Thyroid gland (tissue), 4 donors: Measurements from ENCODE around the gene TXNL1.

Experiments
- CTCF ChIP-seq, 6 experiments: fragments of 200-600 bp in 3 of 6; fragments of 450-650 bp in 3 of 6; sonication (generic) in 3 of 6; IDR thresholded peaks; one replicate each; pipeline ENCODE4 v1.5.1; 2016 to 2019; ENCODE audit warnings: antibody characterized with exemption in 6 of 6, mild to moderate bottlenecking in 2 of 6, inconsistent platforms in 1 of 6, moderate library complexity in 1 of 6
- POLR2A ChIP-seq, 2 donors: fragments of 450-650 bp; IDR thresholded peaks; one replicate each; pipeline ENCODE4 v1.6.1; 2017; ENCODE audit warnings: antibody characterized with exemption in 2 of 2, mild to moderate bottlenecking in 2 of 2, moderate library complexity in 1 of 2

DNA sequence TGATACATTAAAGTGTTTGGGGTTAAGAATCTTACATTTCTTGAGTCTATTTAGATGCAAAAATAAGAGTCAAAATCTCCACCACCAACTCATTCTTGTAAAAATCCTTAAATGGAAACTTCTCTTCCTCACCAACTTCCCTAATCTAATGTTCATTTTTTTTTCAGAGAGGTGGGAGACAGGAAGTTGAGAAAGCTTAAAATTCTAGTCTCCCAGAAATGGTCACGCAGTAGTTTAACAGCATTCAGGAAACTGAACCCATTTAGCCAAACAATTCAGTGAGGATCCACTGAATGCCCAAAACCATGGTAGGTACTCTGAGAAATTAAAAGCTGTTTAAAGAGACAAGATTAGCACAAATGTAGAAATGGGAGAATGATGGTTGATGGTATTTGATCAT lies 69.0 kb downstream of the TXNL1 start:
- TF ChIP-seq CTCF (IDR thresholded peaks at IDR 0.05): no peak
- no peak for TF ChIP-seq POLR2A (IDR thresholded peaks at IDR 0.05)
